HG02885 (cell line): ENCODE results near the gene CNTFR.

Experiments used
- ATAC-seq: cut with Tn5 transposase; IDR thresholded peaks from one replicate; pipeline ENCODE4 v1.9.1; 2021; ENCODE audit warnings: mild to moderate bottlenecking; ENCODE audit not compliant: unreplicated experiment, poor library complexity

CNTFR gene

GRCh38 chr9:34620061-34620994, 30.8 kb upstream of the CNTFR start, which contains the start of gene DCTN3:
DCTN3 (minus strand) TSS chr9:34620495; CDS start chr9:34620464, 31 bp downstream.
- peak; percentile 99 for ATAC-seq

GRCh38 chr9:34615132-34615531, 25.6 kb upstream of the CNTFR start:
- no peak for ATAC-seq

- no peak for ATAC-seq
Observed at GRCh38 chr9:34612788-34613390, 23.4 kb upstream of the CNTFR start.

GRCh38 chr9:34611811-34612787, 22.6 kb upstream of the CNTFR start, which contains the start of gene RPP25L:
RPP25L (minus strand) TSS chr9:34612097; CDS start chr9:34611296, 801 bp downstream.
- peak; percentile 94 for ATAC-seq

- peak; percentile 23 for ATAC-seq
Observed at GRCh38 chr9:34611251-34611810, 21.8 kb upstream of the CNTFR start.

DNA sequence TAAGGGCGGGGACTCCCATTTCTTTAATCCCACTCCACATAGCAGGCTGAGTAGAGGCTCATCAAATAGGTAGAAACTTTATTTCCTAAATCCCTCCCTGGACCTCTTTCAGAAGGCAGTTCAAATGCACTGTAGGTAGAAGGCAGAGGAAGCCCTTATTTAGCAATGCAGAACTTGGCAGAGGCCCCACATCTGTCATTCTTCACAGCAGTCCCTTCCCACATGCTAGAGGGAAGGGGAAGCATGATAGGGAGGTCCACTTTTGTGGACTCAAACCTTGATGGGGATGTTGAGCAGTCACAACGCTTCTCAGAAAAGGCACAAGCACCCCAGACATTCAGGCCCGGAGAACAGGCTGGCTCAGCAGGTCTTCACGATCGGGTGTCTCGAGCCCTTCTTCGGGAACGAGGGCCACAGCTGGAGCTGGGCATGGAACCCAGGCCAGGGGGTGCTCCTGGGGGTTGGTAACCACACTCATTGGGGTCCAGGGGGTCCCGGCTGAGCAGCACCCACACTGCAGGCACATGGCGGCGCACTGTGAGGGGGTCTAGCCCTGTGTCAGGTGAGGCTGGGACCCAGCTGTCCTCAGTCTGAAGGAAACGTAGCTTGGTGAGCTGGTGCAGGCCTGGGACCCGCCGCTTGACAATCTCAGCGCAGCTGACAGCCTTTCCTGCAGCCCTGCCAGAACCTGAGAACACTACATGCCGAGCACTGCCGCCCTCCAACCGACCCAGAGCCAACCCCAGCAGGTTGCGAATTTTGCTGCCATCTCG, 21.1 kb upstream of the CNTFR start:
- no peak for ATAC-seq

- ATAC-seq, result no peak
Observed at GRCh38 chr9:34607331-34607730, 17.8 kb upstream of the CNTFR start.

DNA sequence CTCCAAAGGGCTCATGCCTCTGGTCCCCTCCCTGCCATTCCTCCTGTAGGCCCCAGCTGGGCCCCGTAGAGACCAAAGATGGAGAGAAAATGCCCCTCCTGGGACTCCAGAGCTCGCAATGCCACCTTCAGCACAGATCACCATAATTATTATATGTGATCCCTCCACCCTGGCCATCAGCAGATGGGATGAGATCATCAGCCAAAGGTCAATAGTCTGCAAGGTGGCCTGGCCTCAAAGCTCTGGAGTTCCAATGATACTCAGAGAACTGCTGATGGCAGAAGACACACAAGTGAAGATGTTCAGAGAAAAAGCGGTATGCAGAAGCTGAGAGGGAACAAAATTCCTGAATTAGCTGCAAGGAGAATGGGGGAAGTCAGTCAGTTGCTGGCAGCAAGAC, 17.4 kb upstream of the CNTFR start:
- ATAC-seq, result no peak

DNA sequence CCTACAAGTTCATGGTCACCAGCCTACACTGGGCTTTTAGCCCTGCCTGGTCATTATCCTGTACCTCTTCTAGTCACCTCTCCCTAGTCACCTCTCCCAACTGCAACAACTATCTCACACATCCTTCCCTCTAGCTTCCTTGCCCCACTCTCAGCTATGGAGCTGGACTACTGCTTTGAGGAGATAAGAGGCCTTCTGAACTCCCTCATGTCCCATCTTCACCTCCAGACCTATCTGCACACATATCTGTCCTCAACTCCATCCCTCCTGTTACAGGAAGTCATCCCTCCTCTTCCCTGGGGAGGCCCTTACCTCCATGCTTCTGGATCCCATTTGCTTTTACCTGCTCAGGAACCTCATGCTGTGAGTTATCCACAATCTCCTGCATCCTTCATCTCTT, 16.7 kb upstream of the CNTFR start:
- no peak for ATAC-seq

DNA sequence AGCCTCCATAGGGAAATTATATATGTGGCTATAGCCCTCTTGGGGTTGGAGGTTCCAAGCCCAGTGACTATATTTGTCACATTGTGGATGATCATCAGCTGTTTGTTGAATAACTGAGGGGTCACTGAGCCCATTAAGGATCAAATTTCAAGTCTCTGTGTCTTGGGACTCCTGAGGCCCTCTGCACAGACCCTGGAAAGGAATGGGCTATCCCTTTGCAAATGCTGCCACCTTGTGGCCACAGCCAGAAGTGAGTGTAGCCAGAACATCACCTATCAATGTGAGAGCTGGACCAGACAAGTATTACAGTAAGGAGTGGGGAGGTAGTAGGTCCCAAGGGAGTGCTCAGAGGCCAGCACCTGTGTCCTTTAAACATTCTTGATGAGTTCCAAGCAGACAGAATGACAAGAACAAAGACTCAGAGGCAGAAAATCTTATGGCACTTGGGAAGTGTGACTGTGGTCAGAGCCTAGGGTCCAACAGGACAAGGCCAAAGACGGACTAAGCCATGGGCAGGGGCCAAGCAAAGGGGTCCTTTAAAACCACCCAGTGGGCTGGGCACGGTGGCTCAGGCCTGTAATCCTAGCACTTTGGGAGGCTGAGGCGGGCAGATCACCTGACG, 14.2 kb upstream of the CNTFR start:
- peak; percentile 61 for ATAC-seq

- ATAC-seq, result no peak
Observed at GRCh38 chr9:34601937-34602573, 12.5 kb upstream of the CNTFR start.

DNA sequence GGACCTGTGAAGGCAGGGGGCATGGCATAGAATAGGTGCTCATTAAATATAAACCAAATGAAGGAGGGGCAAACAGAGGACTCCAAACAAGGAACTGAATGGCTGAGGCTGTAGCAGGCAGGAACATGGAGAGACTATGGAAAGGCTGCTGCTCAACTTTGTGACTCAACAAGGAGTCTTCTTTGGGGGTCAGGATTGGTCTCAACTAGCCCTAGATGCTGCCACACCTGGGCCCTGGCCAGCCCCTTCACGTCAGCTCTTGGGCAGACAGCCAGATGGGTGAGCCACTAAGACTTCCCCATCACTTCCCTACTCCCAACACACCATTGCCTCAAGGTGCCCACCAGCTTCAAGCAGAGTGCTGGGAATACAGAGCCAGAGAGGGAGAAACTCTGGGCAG, 11.4 kb upstream of the CNTFR start:
- no peak for ATAC-seq

GRCh38 chr9:34599546-34599945, 10.0 kb upstream of the CNTFR start:
- no peak for ATAC-seq

GRCh38 chr9:34594177-34594576, 4.7 kb upstream of the CNTFR start:
- no peak for ATAC-seq

GRCh38 chr9:34592895-34593601, 3.5 kb upstream of the CNTFR start:
- ATAC-seq, result no peak

GRCh38 chr9:34591917-34592866, 2.7 kb upstream of the CNTFR start:
- no peak for ATAC-seq
